SK-N-SH (cell line): ENCODE results near the gene CIROP.

Source experiments
- CHD2 ChIP-seq: fragments of 150-350 bp; IDR thresholded peaks from 2 replicates; pipeline ENCODE4 v1.6.1; 2018; ENCODE audit warnings: low read length; ENCODE audit not compliant: partially characterized antibody
- CTCF ChIP-seq: fragments of 200-600 bp; sonication (generic); IDR thresholded peaks from 2 replicates; pipeline ENCODE4 v1.6.1; 2017; ENCODE audit warnings: antibody characterized with exemption, mild to moderate bottlenecking, moderate library complexity
- FOSL2 ChIP-seq: IDR thresholded peaks from 2 replicates; pipeline ENCODE4 v1.4.0; 2012; ENCODE audit warnings: low read depth, mild to moderate bottlenecking, moderate library complexity, borderline replicate concordance
- FOXM1 ChIP-seq: IDR thresholded peaks from 2 replicates; pipeline ENCODE4 v1.4.0; 2012; ENCODE audit warnings: low read depth, mild to moderate bottlenecking
- MXI1 ChIP-seq: IDR thresholded peaks from 2 replicates; pipeline ENCODE4 v1.6.1; 2012; ENCODE audit warnings: mild to moderate bottlenecking, low read depth, low read length, improper control_type of control experiment
- NFIC ChIP-seq: IDR thresholded peaks from 2 replicates; pipeline ENCODE4 v1.4.0; 2012; ENCODE audit warnings: borderline replicate concordance
- POLR2AphosphoS5 ChIP-seq: IDR thresholded peaks from 2 replicates; pipeline ENCODE4 v1.6.1; 2012; ENCODE audit warnings: low read depth, low read length
- RAD21 ChIP-seq: IDR thresholded peaks from 2 replicates; pipeline ENCODE4 v1.6.1; 2012; ENCODE audit warnings: mild to moderate bottlenecking, low read length
- REST ChIP-seq: IDR thresholded peaks from 2 replicates; pipeline ENCODE4 v1.6.1; 2012; ENCODE audit warnings: mild to moderate bottlenecking, low read depth, low read length, moderate library complexity
- RFX5 ChIP-seq: IDR thresholded peaks from 2 replicates; pipeline ENCODE4 v1.6.1; 2012; ENCODE audit warnings: mild to moderate bottlenecking, improper control_type of control experiment, low read length
- SMC3 ChIP-seq: IDR thresholded peaks from 2 replicates; pipeline ENCODE4 v1.6.1; 2012; ENCODE audit warnings: low read depth, low read length, improper control_type of control experiment
- TCF12 ChIP-seq: IDR thresholded peaks from 2 replicates; pipeline ENCODE4 v1.4.0; 2012
- USF1 ChIP-seq: IDR thresholded peaks from 2 replicates; pipeline ENCODE4 v1.4.0; 2012; ENCODE audit warnings: low read depth, borderline replicate concordance

GRCh38 chr14:23117371-23118020, 12.7 kb upstream of the CIROP start:
- no peak for TF ChIP-seq TCF12
- TF ChIP-seq NFIC, result no peak
- TF ChIP-seq CTCF, result no peak
- no peak for TF ChIP-seq FOXM1
- TF ChIP-seq SMC3, result no peak
- no peak for TF ChIP-seq RAD21
- TF ChIP-seq MXI1, result no peak
- TF ChIP-seq FOSL2, result no peak
- no peak for TF ChIP-seq POLR2AphosphoS5
- TF ChIP-seq CHD2, result no peak
- no peak for TF ChIP-seq REST
- TF ChIP-seq RFX5, result no peak
- TF ChIP-seq USF1, result no peak
